Measurements from ENCODE around the gene CCDC70.
"Not testable (repeated sequence)": the region's sequence is repeated elsewhere in the genome, so short reads cannot be mapped to it uniquely, and the experiment has no call there.

CCDC70 gene

DNA sequence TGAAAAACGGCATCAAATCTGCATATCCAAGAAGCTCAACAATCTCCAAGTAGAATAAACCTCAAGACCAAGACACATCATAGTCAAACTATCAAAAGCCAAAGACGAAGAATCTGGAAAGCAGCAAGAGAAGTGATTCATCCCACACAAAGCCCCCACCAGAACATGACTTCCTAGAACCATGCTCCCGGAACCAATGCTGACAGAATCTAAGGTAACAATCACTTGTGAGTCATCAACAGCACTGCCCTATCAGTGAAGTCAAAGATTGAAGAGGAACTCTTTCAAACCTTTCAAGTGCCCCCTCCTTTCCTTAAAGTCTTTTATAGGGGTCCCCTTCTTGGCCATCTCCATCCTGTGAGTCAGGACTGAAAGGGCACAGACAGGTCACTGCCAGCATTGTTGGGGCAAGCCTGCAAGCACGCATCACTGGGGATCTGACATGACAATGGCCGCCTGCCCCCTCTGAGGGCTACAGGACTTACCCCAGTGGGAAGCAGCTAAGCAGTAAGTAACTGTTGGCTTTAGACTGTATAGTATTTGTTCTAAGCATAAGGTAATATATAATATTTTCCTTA is at the start of gene CCDC70:
Gene CCDC70 (plus strand): TSS at position 247 of the 578 bp plus-strand sequence. CDS start 3,443 bp downstream, outside the sequence.
- DNase-seq: peak; percentile 50

DNA sequence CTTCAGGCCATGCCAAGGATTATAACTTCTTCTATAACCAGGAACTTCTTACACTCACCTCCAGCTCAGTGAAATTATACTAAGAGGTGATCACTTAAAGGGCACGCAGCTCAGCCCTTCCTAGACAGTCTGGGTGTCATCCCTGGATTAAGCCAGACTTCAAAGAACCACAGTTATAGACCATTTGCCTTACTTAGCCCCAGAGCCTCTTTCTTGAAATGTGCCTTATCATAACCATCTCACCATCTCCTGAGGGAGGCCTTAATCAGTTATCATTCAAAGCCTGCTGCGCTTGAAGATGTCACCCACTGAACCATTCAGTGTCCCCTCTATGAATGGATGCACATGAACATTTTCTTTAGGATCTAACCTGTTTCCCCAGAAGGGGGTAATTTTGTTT is 47.7 kb upstream of the CCDC70 start:
- DNase-seq: no peak

DNA sequence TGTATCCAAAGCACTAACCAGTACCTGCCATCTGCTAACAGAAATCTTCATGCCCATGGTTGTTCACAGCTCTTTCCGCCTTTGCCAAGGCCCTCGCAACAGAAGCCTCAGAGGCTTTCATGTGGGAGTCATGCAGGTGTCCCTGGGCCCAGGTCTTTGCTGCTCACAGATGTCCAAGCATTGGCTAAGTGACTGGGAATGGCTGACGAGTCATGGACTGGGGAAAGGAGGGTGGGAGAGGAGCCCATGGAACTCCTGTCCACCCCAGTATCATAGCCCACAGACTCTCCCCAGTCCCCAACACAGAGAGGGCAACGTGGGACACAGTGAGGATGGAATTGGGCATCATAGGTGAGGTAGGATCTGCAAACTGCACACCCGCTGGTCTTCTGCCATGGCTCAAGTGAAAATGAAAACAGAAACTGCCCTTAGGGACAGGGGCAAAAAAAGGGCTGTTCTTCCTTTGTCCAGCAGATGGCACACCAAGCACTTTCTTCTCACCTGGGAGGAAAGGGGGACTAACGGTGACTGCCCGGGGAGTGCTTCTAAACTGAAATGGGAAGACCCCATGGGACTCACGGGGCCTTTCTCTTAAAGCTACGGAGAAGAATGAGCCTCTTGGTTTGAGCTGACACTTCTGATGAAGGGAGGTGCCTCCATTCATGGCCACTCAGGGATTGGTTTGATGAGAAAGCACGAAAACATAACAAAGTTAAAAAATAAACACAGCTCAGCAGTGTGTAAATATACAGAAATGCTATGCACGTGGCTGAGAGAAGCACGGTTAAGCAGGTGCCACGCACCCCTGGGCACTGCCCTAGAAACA is 46.7 kb upstream of the CCDC70 start:
- peak; percentile 56 for DNase-seq

DNA sequence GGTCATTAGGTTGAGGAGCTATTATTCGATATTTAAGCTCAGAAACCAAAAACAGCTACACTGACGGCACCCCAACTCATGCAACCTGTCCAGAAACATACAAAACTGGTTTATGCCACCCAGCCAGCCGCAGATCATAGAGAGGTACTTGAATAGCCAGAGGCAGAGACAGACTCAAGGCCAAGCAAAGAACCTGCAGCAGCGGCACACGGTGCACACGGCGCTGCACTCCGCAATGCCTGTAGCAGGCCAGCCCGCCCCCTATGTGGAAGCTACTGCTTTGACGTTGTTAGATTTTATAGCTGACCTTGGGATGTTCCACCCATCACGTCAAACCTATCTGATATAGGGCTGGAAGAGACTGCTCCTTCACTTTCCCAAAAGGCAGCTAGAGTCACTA is 45.9 kb upstream of the CCDC70 start:
- no peak for DNase-seq

DNA sequence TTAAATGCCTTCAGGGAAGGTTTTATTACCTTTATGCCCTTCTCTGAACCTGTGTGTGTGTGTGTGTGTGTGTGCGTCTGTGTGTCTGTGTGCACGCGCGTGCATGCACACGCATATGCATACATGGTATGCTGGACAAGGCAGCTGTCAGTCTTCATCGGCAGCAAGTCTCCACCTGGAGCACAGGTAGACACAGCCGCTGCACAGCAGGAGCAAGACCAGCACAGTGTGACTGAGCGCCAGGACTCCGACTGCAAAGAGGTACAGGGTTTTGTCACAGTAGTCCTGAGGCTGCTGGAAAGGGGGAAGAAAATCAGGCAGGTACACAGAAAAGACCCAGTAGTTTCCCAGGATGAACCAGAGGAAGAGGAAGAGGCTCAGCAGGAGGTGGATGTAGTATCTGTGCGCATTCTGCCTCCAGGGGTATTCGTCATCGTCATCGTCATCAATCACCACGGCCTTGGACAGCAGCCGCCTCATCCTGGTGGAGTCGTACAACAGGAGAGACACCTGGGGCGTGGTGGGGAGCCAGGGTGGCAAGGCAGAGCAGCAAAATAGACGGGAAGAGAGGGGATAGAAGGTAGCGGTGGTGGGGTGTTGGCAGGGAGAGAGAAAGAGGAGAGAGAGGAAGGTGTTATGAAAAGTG is 45.0 kb upstream of the CCDC70 start:
- DNase-seq: no peak

DNA sequence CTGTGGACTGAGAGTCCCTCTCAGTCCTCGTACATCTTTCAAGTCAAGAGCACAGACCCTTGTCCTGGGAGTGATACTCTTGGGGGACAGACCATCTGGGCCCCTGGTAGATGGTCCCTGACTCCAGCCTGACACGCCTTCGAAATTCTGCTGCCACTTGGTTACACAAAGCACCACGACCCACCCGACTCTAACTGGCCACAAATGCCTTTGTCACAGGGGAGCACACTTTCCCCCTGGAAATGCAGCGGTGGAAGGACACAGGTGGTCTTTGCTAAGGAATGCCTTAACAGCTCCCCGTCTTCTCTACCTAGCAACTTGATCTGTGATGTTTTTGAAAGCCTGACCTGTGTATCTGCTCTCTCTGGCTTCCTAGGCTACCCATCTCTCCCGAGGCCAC is 44.1 kb upstream of the CCDC70 start:
- no peak for DNase-seq

DNA sequence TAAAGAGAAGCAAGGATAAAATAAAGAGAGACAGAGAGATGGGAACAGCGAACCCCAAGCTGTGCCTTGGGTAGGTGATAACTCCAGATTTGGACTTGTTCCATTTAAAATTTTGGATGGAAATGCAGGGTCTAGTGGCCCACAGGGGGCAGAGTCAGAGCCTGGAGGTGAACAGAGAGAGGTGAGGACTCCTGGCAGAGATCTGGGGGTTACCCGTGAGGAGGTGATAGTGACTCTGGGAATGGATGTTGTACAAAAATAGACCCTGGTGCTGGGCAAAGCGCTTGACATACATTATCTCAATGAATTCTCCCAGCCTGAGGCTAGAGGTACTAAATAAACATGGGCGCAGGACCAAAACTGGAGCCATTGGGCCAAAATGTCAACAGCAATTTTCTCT is 43.5 kb upstream of the CCDC70 start:
- DNase-seq: no peak

DNA sequence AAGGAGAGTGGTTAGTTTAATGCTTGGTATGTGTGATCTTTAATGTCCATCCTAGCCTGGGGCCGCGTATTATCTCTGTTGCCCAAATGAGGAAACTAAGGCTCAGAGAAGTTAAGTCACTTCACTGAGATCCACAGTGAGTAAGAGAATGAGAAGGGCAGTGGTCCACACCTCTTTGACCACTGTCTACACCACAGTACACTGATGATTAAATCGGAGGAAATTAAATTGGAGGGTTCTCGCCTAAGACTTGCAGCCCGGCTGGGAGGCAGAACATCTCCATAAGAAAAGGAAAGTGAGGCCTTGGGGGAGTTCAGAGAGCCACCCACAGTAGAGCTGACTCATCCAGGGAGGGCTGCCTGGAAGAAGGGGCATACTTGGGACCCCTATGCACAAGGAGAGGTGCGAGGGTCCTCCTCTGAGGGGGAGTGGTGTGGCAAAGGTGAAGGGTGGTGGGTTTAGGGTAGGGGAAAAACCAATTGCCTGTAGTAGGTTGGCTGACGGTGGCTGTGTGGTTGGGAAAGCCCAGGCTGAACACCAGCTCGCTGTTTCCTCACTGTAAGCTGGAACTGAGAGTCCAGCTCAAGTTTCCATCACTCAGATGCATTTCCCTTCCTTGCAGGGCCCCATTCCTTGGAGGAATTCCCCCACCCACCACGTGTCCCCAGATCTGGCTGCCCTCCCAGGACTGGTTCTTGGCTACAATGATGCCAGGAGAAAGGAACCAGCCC is 42.8 kb upstream of the CCDC70 start:
- DNase-seq: no peak

DNA sequence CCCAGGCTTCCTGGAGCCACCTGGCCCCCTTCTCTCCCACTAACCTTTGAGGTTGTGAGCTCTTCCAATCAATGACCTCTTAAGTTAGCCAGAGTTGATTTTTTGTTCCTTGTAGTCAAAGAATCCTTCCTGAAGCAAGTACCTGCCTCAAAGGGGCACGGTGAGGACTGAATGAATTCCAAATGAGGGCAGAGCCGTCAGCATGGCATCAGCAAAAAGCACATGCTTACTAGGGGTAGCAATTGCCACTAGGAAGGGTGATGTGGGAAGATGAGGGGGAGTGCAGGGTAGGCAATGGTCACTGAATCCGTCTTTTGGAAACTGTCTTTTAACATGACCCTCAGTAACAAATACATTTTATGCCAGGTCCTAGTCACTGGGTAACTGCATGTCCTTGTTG is 42.2 kb upstream of the CCDC70 start:
- no peak for DNase-seq

DNA sequence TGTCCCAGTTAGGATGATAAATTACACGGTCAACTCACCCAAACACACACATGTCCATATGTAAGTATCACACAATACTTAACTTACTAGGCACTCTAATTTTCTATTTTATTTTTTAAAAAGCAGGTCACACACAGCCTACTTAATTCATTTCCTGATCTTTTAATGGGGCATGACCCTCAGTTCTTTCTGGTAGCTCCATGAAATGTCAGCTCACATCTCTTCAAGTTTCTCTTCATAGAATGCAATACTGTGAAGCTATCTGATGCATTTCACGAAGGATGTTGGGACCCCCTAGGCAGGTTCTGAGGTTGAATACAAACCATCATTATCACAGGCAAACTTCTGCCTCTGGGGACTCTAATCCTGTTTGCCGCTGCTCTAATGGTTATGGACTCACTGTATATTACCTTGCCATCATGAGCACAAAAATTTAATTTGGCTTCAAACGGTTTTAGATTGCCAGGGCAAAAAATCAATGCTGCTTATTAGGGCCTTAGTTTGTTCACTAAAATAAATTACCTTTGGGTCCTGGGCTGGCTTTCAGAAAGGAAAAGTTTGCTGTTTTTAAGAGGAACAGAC is 41.7 kb upstream of the CCDC70 start:
- DNase-seq: no peak

DNA sequence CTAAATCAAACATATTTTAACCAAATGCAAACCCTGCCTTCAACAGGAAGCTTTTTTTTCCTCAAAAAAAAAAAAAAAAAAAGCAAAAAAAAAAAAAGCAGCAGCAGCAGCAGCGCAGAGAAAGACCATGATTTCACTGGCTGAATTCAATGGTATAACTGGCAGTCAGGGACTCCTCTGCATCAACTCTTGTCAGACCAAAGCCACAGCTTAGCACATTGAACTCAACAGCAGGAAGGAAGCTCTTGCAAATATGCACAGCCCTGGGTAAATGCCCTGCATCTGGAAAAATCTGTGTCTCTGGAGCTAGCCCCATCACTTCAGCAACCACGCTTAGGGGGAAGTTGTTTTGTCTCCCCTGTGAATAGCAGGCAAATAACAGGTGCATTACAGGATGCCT is 40.2 kb upstream of the CCDC70 start:
- DNase-seq: no peak

DNA sequence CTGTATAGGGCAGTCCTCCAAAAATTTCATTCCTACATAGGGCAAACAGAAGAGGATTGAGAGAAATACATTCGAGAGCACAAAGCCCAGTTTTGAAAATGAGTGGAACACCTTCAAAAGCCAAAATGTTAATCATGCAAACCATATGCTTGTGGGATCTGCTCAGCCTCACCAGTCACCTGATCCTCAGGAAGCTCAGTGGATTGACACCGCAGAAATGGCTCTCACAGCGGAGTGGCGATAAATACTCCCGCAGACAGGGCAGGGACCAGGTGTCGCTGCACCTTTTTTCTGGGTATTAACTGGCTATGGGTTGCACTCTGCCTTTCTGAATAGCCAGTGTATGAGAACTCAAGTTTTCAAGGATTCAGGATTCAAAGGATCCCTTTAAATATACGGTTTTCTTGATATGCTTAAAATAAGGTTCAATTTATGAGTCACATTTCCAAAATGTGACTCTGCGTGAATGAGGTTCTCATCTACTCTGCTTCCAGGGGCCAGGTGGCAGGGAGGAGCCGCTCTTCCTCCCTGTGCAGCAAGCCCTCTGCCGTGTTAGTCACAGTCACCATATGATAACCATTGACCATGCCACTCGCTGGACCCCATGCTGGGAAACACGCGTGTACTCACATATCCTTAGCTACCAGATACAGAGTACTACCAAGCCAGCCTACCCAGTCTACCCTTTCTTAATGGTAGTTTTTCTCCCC is 39.5 kb upstream of the CCDC70 start:
- DNase-seq: no peak

DNA sequence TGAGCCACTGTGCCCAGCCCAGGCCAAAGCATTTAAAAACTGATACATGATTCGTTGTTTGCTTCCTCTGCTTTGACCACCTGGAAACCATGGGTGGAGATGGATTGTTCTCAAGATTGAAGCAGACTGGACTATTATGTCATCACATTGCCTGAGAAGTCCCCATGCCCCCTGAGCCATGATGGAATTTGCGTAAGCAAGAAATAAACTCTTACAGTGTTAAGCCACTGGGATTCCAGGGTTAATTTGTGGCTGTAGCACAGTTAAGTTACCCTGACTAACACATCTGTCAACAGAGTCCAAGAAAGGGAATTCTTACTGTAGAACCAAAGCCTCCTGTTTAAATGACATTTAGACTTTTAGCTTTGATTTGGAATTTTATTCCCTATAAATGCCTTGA is 38.4 kb upstream of the CCDC70 start:
- DNase-seq: no peak

DNA sequence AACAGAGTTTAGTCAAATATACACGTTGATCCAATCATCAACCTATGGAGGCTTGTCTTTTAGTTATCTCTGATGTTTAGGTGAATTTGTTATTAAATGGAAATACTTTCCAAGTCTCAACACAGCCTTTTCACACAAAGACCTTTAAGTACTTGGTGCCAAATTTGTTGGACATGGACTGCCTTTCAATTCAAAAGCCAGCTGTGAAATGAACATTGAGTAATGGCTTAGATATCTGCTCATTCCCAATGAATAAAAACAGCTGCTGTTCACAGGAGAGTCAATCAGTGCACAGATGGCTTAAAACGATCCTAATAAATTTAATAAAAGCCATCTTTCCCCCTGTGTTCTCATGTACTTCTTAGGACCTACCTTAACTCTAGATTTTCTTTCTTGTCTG is 37.9 kb upstream of the CCDC70 start:
- DNase-seq: no peak

DNA sequence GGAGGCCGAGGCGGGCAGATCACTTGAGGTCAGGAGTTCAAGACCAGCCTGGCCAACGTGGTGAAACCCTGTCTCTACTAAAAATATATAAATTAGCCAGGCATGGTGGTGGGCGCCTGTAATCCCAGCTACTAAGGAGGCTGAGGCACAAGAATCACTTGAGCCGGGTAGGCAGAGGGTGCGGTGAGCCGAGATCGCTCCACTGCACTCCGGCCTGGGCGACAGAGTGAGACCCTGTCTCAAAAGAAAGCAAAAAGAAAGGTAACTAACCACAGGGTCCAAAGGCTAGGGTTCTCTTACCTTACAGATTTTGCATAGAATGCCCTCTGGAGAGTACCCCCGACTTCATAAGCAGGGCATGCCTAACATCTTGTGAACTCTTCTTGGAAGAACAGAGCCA is 37.1 kb upstream of the CCDC70 start:
- not testable (repeated sequence) for DNase-seq

DNA sequence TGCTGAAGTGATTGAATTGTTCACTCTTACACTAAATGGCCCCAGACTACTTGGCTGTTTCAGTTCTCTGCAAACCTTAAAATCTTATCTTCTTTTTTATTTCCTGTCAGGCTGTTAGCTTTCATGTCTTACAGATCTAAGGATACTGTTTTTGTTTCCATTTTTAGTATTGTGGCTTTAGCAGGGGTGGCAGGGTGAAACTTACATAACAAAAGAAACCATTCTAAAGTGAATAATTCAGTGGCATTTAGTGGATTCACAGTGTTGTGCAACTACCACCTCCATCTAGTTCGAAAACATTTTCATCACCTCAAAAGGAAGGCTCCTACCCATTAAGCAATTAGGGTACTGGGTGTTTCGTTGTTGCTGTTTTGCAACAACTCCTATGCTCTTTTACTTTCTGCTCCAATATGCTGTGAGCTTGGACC is 36.6 kb upstream of the CCDC70 start:
- no peak for DNase-seq

DNA sequence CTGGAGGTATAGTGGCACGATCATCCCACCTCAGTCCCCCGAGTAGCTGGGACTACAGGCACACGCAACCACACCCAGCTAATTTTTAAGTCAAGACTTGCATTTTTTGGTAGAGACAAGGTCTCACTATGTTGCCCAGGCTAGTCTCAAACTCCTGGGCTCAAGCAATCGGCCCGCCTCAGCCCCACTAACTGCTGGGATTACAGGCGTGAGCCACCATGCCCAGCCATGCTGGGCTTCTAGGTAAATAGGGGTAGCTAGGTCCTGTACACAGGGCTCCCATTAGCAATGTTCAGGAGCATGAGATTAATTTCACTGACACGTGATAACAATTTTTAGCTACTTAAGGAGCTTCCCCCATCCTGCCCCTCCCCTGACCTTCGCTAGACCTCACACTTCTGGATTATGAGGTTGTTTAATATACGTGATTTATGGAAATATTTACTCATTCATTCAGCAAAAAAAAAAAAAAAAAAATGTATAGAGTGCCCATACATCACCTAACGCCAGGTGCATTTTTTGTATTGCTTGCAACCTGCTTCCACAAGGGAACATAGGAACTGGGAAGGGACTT is 36.0 kb upstream of the CCDC70 start:
- no peak for DNase-seq

DNA sequence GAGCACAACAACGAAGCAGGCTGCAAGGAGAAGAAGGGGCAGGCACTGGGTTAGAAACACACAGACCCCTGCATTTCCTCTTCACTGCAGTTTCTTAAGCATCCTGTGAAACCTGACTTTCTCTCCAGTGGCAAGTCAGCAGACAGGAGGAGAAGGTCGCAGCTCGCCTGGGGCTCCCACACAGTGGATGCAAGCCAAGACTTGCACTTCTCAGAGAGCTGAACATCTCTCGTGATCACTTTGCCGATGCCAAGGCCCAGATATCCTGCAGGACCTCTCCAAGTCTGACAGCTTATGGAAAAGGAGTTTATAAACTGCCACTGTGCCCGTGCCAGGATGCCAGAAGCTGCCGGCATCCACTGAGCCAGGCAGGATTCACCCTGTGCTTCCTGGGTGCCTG is 35.2 kb upstream of the CCDC70 start:
- DNase-seq: no peak

DNA sequence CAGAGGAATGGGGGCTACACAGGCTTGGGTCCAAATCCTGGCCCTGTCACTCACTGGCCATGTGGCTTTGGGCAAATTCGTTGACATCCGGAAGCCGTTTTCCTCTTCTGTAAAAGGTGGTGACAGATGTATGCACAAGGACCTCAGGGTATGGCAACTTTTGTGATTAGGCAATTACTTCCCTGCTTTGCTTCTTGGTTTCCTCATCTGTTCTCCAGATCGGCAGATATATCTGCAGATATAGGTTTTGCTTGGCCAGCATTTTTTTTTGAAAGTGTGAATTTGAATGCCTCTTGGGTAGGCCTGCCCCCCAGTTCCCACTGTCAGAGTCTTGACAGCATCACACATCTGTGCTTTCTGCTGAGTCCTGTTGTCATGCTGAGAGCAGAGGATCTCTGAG is 34.5 kb upstream of the CCDC70 start:
- no peak for DNase-seq

DNA sequence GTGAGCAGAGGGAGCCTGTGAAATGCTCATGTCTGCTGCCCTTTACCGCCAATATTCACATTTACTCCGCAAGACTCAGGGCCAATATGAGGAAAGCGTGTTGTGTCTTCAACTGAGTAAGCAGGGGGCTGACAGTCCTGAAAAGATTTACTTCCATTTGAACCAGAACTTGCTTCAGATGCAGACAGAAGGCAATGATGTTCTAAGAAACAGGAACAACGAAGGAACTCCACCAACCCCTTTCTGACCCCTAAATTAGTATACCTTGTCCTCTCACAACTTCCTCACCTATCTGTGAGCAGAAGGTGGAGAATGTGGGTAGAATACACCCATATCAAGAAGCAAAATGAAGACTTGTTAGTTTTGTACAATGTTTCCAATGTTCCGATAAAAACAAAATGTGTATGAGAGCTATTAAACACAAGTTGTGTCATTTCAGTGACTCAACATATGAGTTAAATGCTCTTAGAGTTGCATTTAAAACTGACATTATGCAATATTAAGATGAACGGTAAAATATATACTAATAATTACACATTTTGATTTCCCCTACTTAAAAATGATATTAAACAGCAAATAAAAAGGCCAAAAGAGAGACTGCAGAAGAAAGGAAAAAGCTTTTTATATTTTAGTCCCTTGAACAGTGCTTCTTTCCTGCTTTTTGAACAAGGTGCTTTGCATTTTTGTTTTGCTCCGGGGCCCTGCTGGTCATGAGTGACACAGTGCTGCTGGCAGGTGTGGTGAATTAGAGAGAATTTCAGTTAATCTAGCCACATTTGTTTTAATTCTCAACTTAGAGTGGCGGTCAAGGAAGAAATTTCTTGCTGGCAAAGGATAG is 32.8 kb upstream of the CCDC70 start:
- DNase-seq: no peak

DNA sequence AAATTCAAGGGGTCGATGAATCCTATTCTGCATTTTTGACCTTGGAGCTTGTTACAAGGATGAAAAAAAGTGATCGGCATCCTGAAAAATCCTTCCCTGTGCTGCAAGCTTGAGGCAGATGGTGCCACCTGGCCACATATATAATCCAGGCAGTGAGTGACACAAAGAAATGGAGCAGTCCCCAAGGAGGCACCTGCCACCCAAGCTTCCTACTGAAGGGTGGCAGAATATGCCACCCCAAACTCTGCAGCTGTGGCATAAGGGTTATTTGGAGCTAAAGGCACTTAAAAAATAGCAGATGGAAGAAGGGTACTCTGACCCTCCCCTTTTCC is 32.2 kb upstream of the CCDC70 start:
- no peak for DNase-seq

Data from fibroblast of upper back skin (primary cell).